ENCODE results near the gene MARCHF7. TPM values are rescaled to one million over a fixed set of nuclear protein-coding genes. Genes with fewer than 3 reads are reported as not detected.

Gene MARCHF7
- total and polyA plus RNA-seq, 2 of the 13 experiments (the other 11 are each of a cell fraction or from before 2014, with no cell fraction given) = 32.8 to 88.5 TPM

GRCh38 chr2:159742846-159743245 lies 30.5 kb downstream of the MARCHF7 start:
- ATAC-seq = no peak
- ChIA-PET POLR2A (no interaction called here), CTCF (ENCODE audit: low intra/inter-chr PET ratio, low total read pairs) (no interaction called here)
- H4K20me1 ChIP-seq (ENCODE audit: insufficient read depth, low read length) = peaks cover 9% of the 10 kb centered on the region
- H3K4me1 ChIP-seq (ENCODE audit: insufficient read depth, low read length) = no peaks in the 10 kb centered on the region
- no peak for DNase-seq (ENCODE audit: low spot score)
- no peak for FAIRE-seq
- H3K9ac ChIP-seq (ENCODE audit: insufficient read depth, low read depth, low read length) = no peak overlapping the region
- H3K4me3 ChIP-seq (replicated peaks in 1 of 3; ENCODE audit: insufficient read depth in 1 of 3, low read depth in 2 of 3, low read length in 3 of 3) = no peak overlapping the region
- BruUV-seq (replicated peaks) = no TSS peak
- WGBS (ENCODE audit: low lambda C conversion rate) = 95% methylated on average over 6 of the region's 6 CpGs
- H3K27ac ChIP-seq (ENCODE audit: extremely low read length, insufficient read depth, low read length) = no peak overlapping the region
- H3K79me2 ChIP-seq (ENCODE audit: insufficient read depth, low read length) = peaks cover 41% of the 10 kb centered on the region
- no peak overlapping the region for H2AFZ ChIP-seq (ENCODE audit: low read length)
- intact Hi-C loops (cut with micrococcal nuclease; ENCODE audit: unreplicated experiment) (no loop called here), in situ Hi-C loops (cut with HindIII; ENCODE audit: extremely low pct_ligation_motif_present, low pct_unique_long_range_greater_than_20kb) (no loop called here)
- peaks cover 25 to 82% of the 10 kb centered on the region in 2 experiments for H3K36me3 ChIP-seq (replicated peaks in 1 of 2; ENCODE audit: control insufficient read depth in 1 of 2, insufficient read depth in 2 of 2, low read length in 2 of 2)
- H3K9me3 ChIP-seq (ENCODE audit: low read length) = no peaks in the 10 kb centered on the region
- H3K27me3 ChIP-seq (ENCODE audit: control insufficient read depth in 1 of 2, insufficient read depth in 2 of 2, low read length in 2 of 2) = no peaks in the 10 kb centered on the region
- no peak for TF ChIP-seq SALL1 (CRISPR knock-in tag; IDR thresholded peaks at IDR 0.05)
- no peak for TF ChIP-seq ZNF768 (CRISPR knock-in tag; IDR thresholded peaks at IDR 0.05)
- TF ChIP-seq HNF4G (IDR thresholded peaks at IDR 0.05; ENCODE audit: borderline replicate concordance, low read depth, low read length) = no peak
- no peak for TF ChIP-seq HNF4G (CRISPR knock-in tag; IDR thresholded peaks at IDR 0.05; ENCODE audit: borderline replicate concordance, low read depth)
- TF ChIP-seq, protein P1, sequence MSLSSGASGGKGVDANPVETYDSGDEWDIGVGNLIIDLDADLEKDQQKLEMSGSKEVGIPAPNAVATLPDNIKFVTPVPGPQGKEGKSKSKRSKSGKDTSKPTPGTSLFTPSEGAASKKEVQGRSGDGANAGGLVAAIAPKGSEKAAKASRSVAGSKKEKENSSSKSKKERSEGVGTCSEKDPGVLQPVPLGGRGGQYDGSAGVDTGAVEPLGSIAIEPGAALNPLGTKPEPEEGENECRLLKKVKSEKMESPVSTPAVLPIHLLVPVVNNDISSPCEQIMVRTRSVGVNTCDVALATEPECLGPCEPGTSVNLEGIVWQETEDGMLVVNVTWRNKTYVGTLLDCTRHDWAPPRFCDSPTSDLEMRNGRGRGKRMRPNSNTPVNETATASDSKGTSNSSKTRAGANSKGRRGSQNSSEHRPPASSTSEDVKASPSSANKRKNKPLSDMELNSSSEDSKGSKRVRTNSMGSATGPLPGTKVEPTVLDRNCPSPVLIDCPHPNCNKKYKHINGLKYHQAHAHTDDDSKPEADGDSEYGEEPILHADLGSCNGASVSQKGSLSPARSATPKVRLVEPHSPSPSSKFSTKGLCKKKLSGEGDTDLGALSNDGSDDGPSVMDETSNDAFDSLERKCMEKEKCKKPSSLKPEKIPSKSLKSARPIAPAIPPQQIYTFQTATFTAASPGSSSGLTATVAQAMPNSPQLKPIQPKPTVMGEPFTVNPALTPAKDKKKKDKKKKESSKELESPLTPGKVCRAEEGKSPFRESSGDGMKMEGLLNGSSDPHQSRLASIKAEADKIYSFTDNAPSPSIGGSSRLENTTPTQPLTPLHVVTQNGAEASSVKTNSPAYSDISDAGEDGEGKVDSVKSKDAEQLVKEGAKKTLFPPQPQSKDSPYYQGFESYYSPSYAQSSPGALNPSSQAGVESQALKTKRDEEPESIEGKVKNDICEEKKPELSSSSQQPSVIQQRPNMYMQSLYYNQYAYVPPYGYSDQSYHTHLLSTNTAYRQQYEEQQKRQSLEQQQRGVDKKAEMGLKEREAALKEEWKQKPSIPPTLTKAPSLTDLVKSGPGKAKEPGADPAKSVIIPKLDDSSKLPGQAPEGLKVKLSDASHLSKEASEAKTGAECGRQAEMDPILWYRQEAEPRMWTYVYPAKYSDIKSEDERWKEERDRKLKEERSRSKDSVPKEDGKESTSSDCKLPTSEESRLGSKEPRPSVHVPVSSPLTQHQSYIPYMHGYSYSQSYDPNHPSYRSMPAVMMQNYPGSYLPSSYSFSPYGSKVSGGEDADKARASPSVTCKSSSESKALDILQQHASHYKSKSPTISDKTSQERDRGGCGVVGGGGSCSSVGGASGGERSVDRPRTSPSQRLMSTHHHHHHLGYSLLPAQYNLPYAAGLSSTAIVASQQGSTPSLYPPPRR (CRISPR knock-in tag; IDR thresholded peaks at IDR 0.05; ENCODE audit: borderline replicate concordance) = no peak
- no peak for TF ChIP-seq ZBTB38 (CRISPR knock-in tag; IDR thresholded peaks at IDR 0.05)
- TF ChIP-seq PLRG1 (conservative IDR thresholded peaks at IDR 0.05) = no peak
- TF ChIP-seq HES4 (CRISPR knock-in tag; IDR thresholded peaks at IDR 0.05; ENCODE audit: borderline replicate concordance) = no peak
- TF ChIP-seq, protein P2, sequence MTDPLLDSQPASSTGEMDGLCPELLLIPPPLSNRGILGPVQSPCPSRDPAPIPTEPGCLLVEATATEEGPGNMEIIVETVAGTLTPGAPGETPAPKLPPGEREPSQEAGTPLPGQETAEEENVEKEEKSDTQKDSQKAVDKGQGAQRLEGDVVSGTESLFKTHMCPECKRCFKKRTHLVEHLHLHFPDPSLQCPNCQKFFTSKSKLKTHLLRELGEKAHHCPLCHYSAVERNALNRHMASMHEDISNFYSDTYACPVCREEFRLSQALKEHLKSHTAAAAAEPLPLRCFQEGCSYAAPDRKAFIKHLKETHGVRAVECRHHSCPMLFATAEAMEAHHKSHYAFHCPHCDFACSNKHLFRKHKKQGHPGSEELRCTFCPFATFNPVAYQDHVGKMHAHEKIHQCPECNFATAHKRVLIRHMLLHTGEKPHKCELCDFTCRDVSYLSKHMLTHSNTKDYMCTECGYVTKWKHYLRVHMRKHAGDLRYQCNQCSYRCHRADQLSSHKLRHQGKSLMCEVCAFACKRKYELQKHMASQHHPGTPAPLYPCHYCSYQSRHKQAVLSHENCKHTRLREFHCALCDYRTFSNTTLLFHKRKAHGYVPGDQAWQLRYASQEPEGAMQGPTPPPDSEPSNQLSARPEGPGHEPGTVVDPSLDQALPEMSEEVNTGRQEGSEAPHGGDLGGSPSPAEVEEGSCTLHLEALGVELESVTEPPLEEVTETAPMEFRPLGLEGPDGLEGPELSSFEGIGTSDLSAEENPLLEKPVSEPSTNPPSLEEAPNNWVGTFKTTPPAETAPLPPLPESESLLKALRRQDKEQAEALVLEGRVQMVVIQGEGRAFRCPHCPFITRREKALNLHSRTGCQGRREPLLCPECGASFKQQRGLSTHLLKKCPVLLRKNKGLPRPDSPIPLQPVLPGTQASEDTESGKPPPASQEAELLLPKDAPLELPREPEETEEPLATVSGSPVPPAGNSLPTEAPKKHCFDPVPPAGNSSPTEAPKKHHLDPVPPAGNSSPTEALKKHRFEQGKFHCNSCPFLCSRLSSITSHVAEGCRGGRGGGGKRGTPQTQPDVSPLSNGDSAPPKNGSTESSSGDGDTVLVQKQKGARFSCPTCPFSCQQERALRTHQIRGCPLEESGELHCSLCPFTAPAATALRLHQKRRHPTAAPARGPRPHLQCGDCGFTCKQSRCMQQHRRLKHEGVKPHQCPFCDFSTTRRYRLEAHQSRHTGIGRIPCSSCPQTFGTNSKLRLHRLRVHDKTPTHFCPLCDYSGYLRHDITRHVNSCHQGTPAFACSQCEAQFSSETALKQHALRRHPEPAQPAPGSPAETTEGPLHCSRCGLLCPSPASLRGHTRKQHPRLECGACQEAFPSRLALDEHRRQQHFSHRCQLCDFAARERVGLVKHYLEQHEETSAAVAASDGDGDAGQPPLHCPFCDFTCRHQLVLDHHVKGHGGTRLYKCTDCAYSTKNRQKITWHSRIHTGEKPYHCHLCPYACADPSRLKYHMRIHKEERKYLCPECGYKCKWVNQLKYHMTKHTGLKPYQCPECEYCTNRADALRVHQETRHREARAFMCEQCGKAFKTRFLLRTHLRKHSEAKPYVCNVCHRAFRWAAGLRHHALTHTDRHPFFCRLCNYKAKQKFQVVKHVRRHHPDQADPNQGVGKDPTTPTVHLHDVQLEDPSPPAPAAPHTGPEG (CRISPR knock-in tag; IDR thresholded peaks at IDR 0.05) = no peak
- no peak for TF ChIP-seq ZNF572 (CRISPR knock-in tag; IDR thresholded peaks at IDR 0.05)
- no peak for TF ChIP-seq NR1H2 (CRISPR knock-in tag; IDR thresholded peaks at IDR 0.05; ENCODE audit: borderline replicate concordance, low read depth)
- TF ChIP-seq NCOA2 (CRISPR knock-in tag; IDR thresholded peaks at IDR 0.05) = no peak
- H3K4me2 ChIP-seq (ENCODE audit: low read depth, low read length) = no peak overlapping the region
